Mesodermal cell (in vitro differentiated cells): ENCODE measurements around the gene SERP2.

Experiments used
- H3K27ac ChIP-seq: 2 replicates; pipeline ENCODE4 v1.7.0; 2013; ENCODE audit warnings: mild to moderate bottlenecking, low read depth, low read length, moderate library complexity; ENCODE audit not compliant: severe bottlenecking
- H3K36me3 ChIP-seq: 2 replicates; pipeline ENCODE4 v1.7.1; 2013; ENCODE audit warnings: mild to moderate bottlenecking, low read length, moderate library complexity; ENCODE audit not compliant: control insufficient read depth, insufficient read depth
- H3K4me1 ChIP-seq: one replicate; pipeline ENCODE4 v1.7.1; 2013; ENCODE audit warnings: mild to moderate bottlenecking, low read length; ENCODE audit not compliant: insufficient read depth, control insufficient read depth, poor library complexity, severe bottlenecking
- H3K4me3 ChIP-seq: 2 replicates; pipeline ENCODE4 v1.7.0; 2013; ENCODE audit warnings: low read length, control low read depth, mild to moderate bottlenecking; ENCODE audit not compliant: insufficient read depth, poor library complexity, severe bottlenecking; ENCODE audit errors: extremely low read depth
- H3K9me3 ChIP-seq: 2 replicates; pipeline ENCODE4 v1.7.1; 2013; ENCODE audit warnings: mild to moderate bottlenecking, low read length, moderate library complexity; ENCODE audit not compliant: control insufficient read depth
- WGBS, 2 experiments: methylation state at CpG; one replicate each; pipeline ENCODE4 v1.1.5; 2013; ENCODE audit warnings: missing lambda C conversion rate in 2 of 2; ENCODE audit not compliant: insufficient coverage in 2 of 2; 5-methylcytosine and 5-hydroxymethylcytosine counted together

SERP2 gene

GRCh38 chr13:44400736-44401135 lies 27.1 kb downstream of the SERP2 start:
- Histone ChIP-seq H3K4me1 (peaks cover 52% of the 10 kb centered on the region), H3K27ac (no peak overlapping the region), H3K36me3 (no peaks in the 10 kb centered on the region), H3K4me3 (no peak overlapping the region), H3K9me3 (no peaks in the 10 kb centered on the region)

- Histone ChIP-seq H3K36me3 (no peaks in the 10 kb centered on the region), H3K4me3 (no peak overlapping the region), H3K4me1 (peaks cover 45% of the 10 kb centered on the region), H3K27ac (no peak overlapping the region), H3K9me3 (no peaks in the 10 kb centered on the region)
- WGBS, 2 experiments = 100% methylated on average over 1 to 2 of the region's 2 CpGs
These were observed 28.0 kb downstream of the SERP2 start for GRCh38 chr13:44401577-44401976.

- no peaks in the 10 kb centered on the region for H3K36me3 ChIP-seq
- H3K4me3 ChIP-seq = no peak overlapping the region
- 85 to 89% methylated on average over 12 of the region's 13 CpGs for WGBS, 2 experiments
These were observed 29.3 kb downstream of the SERP2 start for GRCh38 chr13:44402899-44403445.

GRCh38 chr13:44403461-44404056 lies 29.9 kb downstream of the SERP2 start:
- peaks cover 31% of the 10 kb centered on the region for H3K4me1 ChIP-seq
- 40 to 44% methylated on average over 8 to 11 of the region's 11 CpGs for WGBS, 2 experiments
- peak overlapping the region; percentile 53 for H3K27ac ChIP-seq
- H3K9me3 ChIP-seq = no peaks in the 10 kb centered on the region
- no peaks in the 10 kb centered on the region for H3K36me3 ChIP-seq
- H3K4me3 ChIP-seq = no peak overlapping the region

More at GRCh38 chr13:44402899-44403445, 29.3 kb downstream of the SERP2 start:
- Histone ChIP-seq H3K9me3 (no peaks in the 10 kb centered on the region), H3K4me1 (peaks cover 34% of the 10 kb centered on the region), H3K27ac (no peak overlapping the region)

- WGBS, 2 experiments = 39 to 65% methylated on average over 6 to 10 of the region's 15 CpGs
- Histone ChIP-seq H3K36me3 (no peaks in the 10 kb centered on the region), H3K9me3 (no peaks in the 10 kb centered on the region), H3K4me1 (peaks cover 31% of the 10 kb centered on the region), H3K27ac (peak overlapping the region; percentile 53), H3K4me3 (no peak overlapping the region)
These were observed 30.9 kb downstream of the SERP2 start for GRCh38 chr13:44404261-44405132.

- H3K27ac ChIP-seq = no peak overlapping the region
- peaks cover 31% of the 10 kb centered on the region for H3K4me1 ChIP-seq
- H3K36me3 ChIP-seq = no peaks in the 10 kb centered on the region
- H3K9me3 ChIP-seq = no peaks in the 10 kb centered on the region
- no peak overlapping the region for H3K4me3 ChIP-seq
- WGBS, 2 experiments = 100% methylated on average over 1 of the region's 5 CpGs
These were observed 33.0 kb downstream of the SERP2 start for GRCh38 chr13:44406617-44407016.

- 49 to 50% methylated on average over 2 of the region's 3 CpGs for WGBS, 2 experiments
- Histone ChIP-seq H3K4me3 (no peak overlapping the region), H3K9me3 (no peaks in the 10 kb centered on the region), H3K36me3 (no peaks in the 10 kb centered on the region), H3K4me1 (peaks cover 33% of the 10 kb centered on the region), H3K27ac (no peak overlapping the region)
These were observed 33.8 kb downstream of the SERP2 start for GRCh38 chr13:44407379-44407778.

- Histone ChIP-seq H3K4me1 (peaks cover 37% of the 10 kb centered on the region), H3K27ac (no peak overlapping the region), H3K4me3 (no peak overlapping the region), H3K36me3 (no peaks in the 10 kb centered on the region), H3K9me3 (no peaks in the 10 kb centered on the region)
- 93% methylated on average over 6 to 7 of the region's 7 CpGs for WGBS, 2 experiments
These were observed 34.3 kb downstream of the SERP2 start for GRCh38 chr13:44407891-44408290.

- peaks cover 21% of the 10 kb centered on the region for H3K4me1 ChIP-seq
- H3K36me3 ChIP-seq = no peaks in the 10 kb centered on the region
- no peak overlapping the region for H3K4me3 ChIP-seq
- no peaks in the 10 kb centered on the region for H3K9me3 ChIP-seq
- H3K27ac ChIP-seq = no peak overlapping the region
- WGBS, 2 experiments = 86 to 94% methylated on average over 2 to 4 of the region's 4 CpGs
These were observed 36.0 kb downstream of the SERP2 start for GRCh38 chr13:44409595-44409994.

- Histone ChIP-seq H3K9me3 (no peaks in the 10 kb centered on the region), H3K4me3 (no peak overlapping the region), H3K36me3 (no peaks in the 10 kb centered on the region), H3K27ac (no peak overlapping the region), H3K4me1 (peaks cover 15% of the 10 kb centered on the region)
- 68 to 84% methylated on average over 5 to 6 of the region's 6 CpGs for WGBS, 2 experiments
These were observed 36.8 kb downstream of the SERP2 start for GRCh38 chr13:44410328-44410859.
